Suprapubic skin (tissue), 4 donors: Measurements from ENCODE around the gene C3orf38. TPM values are rescaled to one million over a fixed set of nuclear protein-coding genes. Genes with fewer than 3 reads are reported as not detected.

Experiments
- DNase-seq, 2 donors: peaks; one replicate each; pipeline ENCODE4 v3.0.0-alpha.2; 2019; ENCODE audit warnings: low spot score in 2 of 2
- H3K27ac ChIP-seq: fragments of 200-600 bp; sonication (generic); one replicate; pipeline ENCODE4 v1.5.1; 2019
- H3K27me3 ChIP-seq: fragments of 200-600 bp; sonication (generic); one replicate; pipeline ENCODE4 v1.5.1; 2019
- H3K36me3 ChIP-seq: fragments of 200-600 bp; sonication (generic); one replicate; pipeline ENCODE4 v1.5.1; 2019
- H3K4me1 ChIP-seq: fragments of 200-600 bp; sonication (generic); one replicate; pipeline ENCODE4 v1.5.1; 2019
- H3K4me3 ChIP-seq: fragments of 200-600 bp; sonication (generic); one replicate; pipeline ENCODE4 v1.5.1; 2019; ENCODE audit warnings: mild to moderate bottlenecking
- H3K9me3 ChIP-seq: fragments of 200-600 bp; sonication (generic); one replicate; pipeline ENCODE4 v1.5.1; 2019
- CTCF ChIP-seq, 2 donors: fragments of 200-600 bp in 1 of 2; fragments of 450-650 bp in 1 of 2; sonication (generic) in 1 of 2; IDR thresholded peaks; one replicate each; pipeline ENCODE4 v1.5.1; 2016 to 2019; ENCODE audit warnings: antibody characterized with exemption in 2 of 2, mild to moderate bottlenecking in 1 of 2, moderate library complexity in 1 of 2
- EP300 ChIP-seq: sonication (generic); formaldehyde crosslinking; IDR thresholded peaks from one replicate; pipeline ENCODE4 v1.6.1; 2017; ENCODE audit warnings: antibody characterized with exemption
- POLR2A ChIP-seq, 2 donors: fragments of 450-650 bp; IDR thresholded peaks; one replicate each; pipeline ENCODE4 v1.6.1; 2017; ENCODE audit warnings: antibody characterized with exemption in 2 of 2, mild to moderate bottlenecking in 2 of 2, moderate library complexity in 2 of 2
- POLR2AphosphoS5 ChIP-seq, 3 donors: sonication (generic); formaldehyde crosslinking; IDR thresholded peaks; one replicate each; pipeline ENCODE4 v1.6.1; 2017; ENCODE audit warnings: antibody characterized with exemption in 3 of 3
- WGBS: methylation state at CpG from one replicate; pipeline ENCODE4 v1.1.5; 2018; 5-methylcytosine and 5-hydroxymethylcytosine counted together
- total RNA-seq, 4 donors: library from RNA; depleted of rRNA; stranded (reverse); fragments of >200 nt; gene quantifications; one replicate each; pipeline ENCODE4 v1.1.0, GENCODE V29; 2016

C3orf38 gene
- total RNA-seq, 4 donors from 2014 or later, result 14.1 to 30.8 (median 18.4) TPM

GRCh38 chr3:88192631-88193030, 42.9 kb downstream of the C3orf38 start:
- H3K27ac ChIP-seq, result no peak overlapping the region
- no peak overlapping the region for H3K4me3 ChIP-seq
- no peak for DNase-seq
- no peak for TF ChIP-seq EP300
- TF ChIP-seq CTCF (IDR thresholded peaks at IDR 0.05), result no peak
- TF ChIP-seq POLR2A (IDR thresholded peaks at IDR 0.05), result no peak
- no peak for TF ChIP-seq POLR2AphosphoS5 (IDR thresholded peaks at IDR 0.05)
- no peaks in the 10 kb centered on the region for H3K4me1 ChIP-seq
- no peaks in the 10 kb centered on the region for H3K36me3 ChIP-seq
- 55% methylated on average over 3 of the region's 3 CpGs for WGBS
- no peaks in the 10 kb centered on the region for H3K9me3 ChIP-seq
- H3K27me3 ChIP-seq, result no peaks in the 10 kb centered on the region

- WGBS, result 90% methylated on average over 2 of the region's 2 CpGs
- H3K27me3 ChIP-seq, result no peaks in the 10 kb centered on the region
- TF ChIP-seq POLR2A (IDR thresholded peaks at IDR 0.05) (no peak), EP300 (no peak), POLR2AphosphoS5 (IDR thresholded peaks at IDR 0.05) (no peak), CTCF (IDR thresholded peaks at IDR 0.05) (no peak)
- H3K36me3 ChIP-seq, result no peaks in the 10 kb centered on the region
- no peak overlapping the region for H3K27ac ChIP-seq
- H3K9me3 ChIP-seq, result no peaks in the 10 kb centered on the region
- no peak overlapping the region for H3K4me3 ChIP-seq
- no peaks in the 10 kb centered on the region for H3K4me1 ChIP-seq
- DNase-seq, result no peak
Measured at GRCh38 chr3:88195951-88196434, 46.2 kb downstream of the C3orf38 start.

- Histone ChIP-seq H3K9me3 (no peaks in the 10 kb centered on the region), H3K27ac (no peak overlapping the region), H3K4me3 (no peak overlapping the region), H3K27me3 (no peaks in the 10 kb centered on the region), H3K4me1 (no peaks in the 10 kb centered on the region), H3K36me3 (no peaks in the 10 kb centered on the region)
- TF ChIP-seq POLR2AphosphoS5 (IDR thresholded peaks at IDR 0.05), result no peak
- no peak for TF ChIP-seq POLR2A (IDR thresholded peaks at IDR 0.05)
- TF ChIP-seq CTCF (IDR thresholded peaks at IDR 0.05), result no peak
- 36% methylated on average over 1 of the region's 1 CpG for WGBS
- DNase-seq, result no peak
Measured at GRCh38 chr3:88198121-88198520, 48.4 kb downstream of the C3orf38 start.

GRCh38 chr3:88203642-88204055, 53.9 kb downstream of the C3orf38 start:
- H3K4me3 ChIP-seq, result no peak overlapping the region
- H3K27me3 ChIP-seq, result no peaks in the 10 kb centered on the region
- WGBS, result 14% methylated on average over 5 of the region's 5 CpGs
- H3K27ac ChIP-seq, result no peak overlapping the region
- H3K9me3 ChIP-seq, result no peaks in the 10 kb centered on the region
- no peaks in the 10 kb centered on the region for H3K36me3 ChIP-seq
- no peaks in the 10 kb centered on the region for H3K4me1 ChIP-seq
- DNase-seq, result peak in 1 of 2 donors; percentile 68
- no peak for TF ChIP-seq EP300
- peak; percentile 32 to 68 for TF ChIP-seq CTCF (IDR thresholded peaks at IDR 0.05)
- TF ChIP-seq POLR2A (IDR thresholded peaks at IDR 0.05), result no peak
- TF ChIP-seq POLR2AphosphoS5 (IDR thresholded peaks at IDR 0.05), result no peak

Other genes starting within 250 kb of the C3orf38 start
- 10 to 100 TPM; 34.1 to 59.5 (median 42.6) TPM for gene CGGBP1, start 91.0 kb upstream of the C3orf38 start, total RNA-seq
- 10 to 100 TPM in 3 of 4 donors, 1 to 10 TPM in 1; 9.0 to 22.9 (median 11.3) TPM for gene ZNF654, start 90.7 kb upstream of the C3orf38 start, total RNA-seq